K562 (cell line): ENCODE results near the gene CRYZL1. TPM values are rescaled to one million over a fixed set of nuclear protein-coding genes. Genes with fewer than 3 reads are reported as not detected.

Source experiments
- BRD9 ChIP-seq: fragments of 450-650 bp; IDR thresholded peaks from 2 replicates; pipeline ENCODE4 v1.6.1; 2018; ENCODE audit warnings: low read depth; ENCODE audit not compliant: partially characterized antibody
- ETV1 ChIP-seq: fragments of 450-650 bp; conservative IDR thresholded peaks from 2 replicates; pipeline ENCODE4 v1.6.1; 2016; ENCODE audit warnings: missing genetic modification characterization, control low read depth, low read depth, missing compliant biosample characterization
- FOXJ3 ChIP-seq: sonication (generic); formaldehyde crosslinking; IDR thresholded peaks from 2 replicates; pipeline ENCODE4 v1.4.0; 2020; ENCODE audit warnings: mild to moderate bottlenecking, missing genetic modification reagents
- GTF2A2 ChIP-seq: IDR thresholded peaks from 2 replicates; pipeline ENCODE4 v1.6.1; 2016; ENCODE audit warnings: mild to moderate bottlenecking, missing genetic modification characterization, missing compliant biosample characterization
- NFRKB ChIP-seq: fragments of 450-650 bp; IDR thresholded peaks from 2 replicates; pipeline ENCODE4 v1.6.1; 2016; ENCODE audit warnings: low read depth
- NR2C1 ChIP-seq, 2 experiments: fragments of 450-650 bp; IDR thresholded peaks; 2 replicates each; pipeline ENCODE4 v1.6.1; 2017; ENCODE audit warnings: mild to moderate bottlenecking in 2 of 2, antibody characterized with exemption in 1 of 2, inconsistent platforms in 1 of 2, missing compliant biosample characterization in 1 of 2, missing genetic modification characterization in 1 of 2
- POLR2B ChIP-seq: fragments of 450-650 bp; IDR thresholded peaks from 2 replicates; pipeline ENCODE4 v1.6.1; 2018; ENCODE audit warnings: low read depth; ENCODE audit not compliant: partially characterized antibody
- SMAD1 ChIP-seq: fragments of 150-350 bp; IDR thresholded peaks from 2 replicates; pipeline ENCODE4 v1.6.1; 2014; ENCODE audit warnings: low read length, low read depth; ENCODE audit not compliant: partially characterized antibody
- SMARCC2 ChIP-seq: fragments of 450-650 bp; IDR thresholded peaks from 2 replicates; pipeline ENCODE4 v1.6.1; 2017; ENCODE audit warnings: antibody characterized with exemption, moderate library complexity, mild to moderate bottlenecking, low read depth
- SUPT5H ChIP-seq: fragments of 450-650 bp; IDR thresholded peaks from 2 replicates; pipeline ENCODE4 v1.6.1; 2016
- XRCC3 ChIP-seq: fragments of 450-650 bp; IDR thresholded peaks from 2 replicates; pipeline ENCODE4 v1.6.1; 2017; ENCODE audit warnings: mild to moderate bottlenecking, moderate library complexity
- XRCC5 ChIP-seq: fragments of 200-400 bp; formaldehyde crosslinking; IDR thresholded peaks from 2 replicates; pipeline ENCODE4 v1.6.1; 2017; ENCODE audit warnings: low read depth, mild to moderate bottlenecking, low read length
- ZBTB2 ChIP-seq: fragments of 450-650 bp; IDR thresholded peaks from 2 replicates; pipeline ENCODE4 v1.6.1; 2016; ENCODE audit warnings: antibody characterized with exemption
- ZNF324 ChIP-seq: fragments of 250-450 bp; sonication (Bioruptor Pico); IDR thresholded peaks from 2 replicates; pipeline ENCODE4 v1.4.0; 2020; ENCODE audit warnings: mild to moderate bottlenecking
- ZNF354B ChIP-seq: fragments of 250-450 bp; sonication (Bioruptor Pico); IDR thresholded peaks from 2 replicates; pipeline ENCODE4 v1.4.0; 2020
- ZNF561 ChIP-seq: fragments of 450-650 bp; formaldehyde crosslinking; conservative IDR thresholded peaks from 2 replicates; pipeline ENCODE4 v1.4.0; 2020; ENCODE audit warnings: mild to moderate bottlenecking, moderate library complexity
- ZNF609 ChIP-seq: sonication (generic); formaldehyde crosslinking; IDR thresholded peaks from 2 replicates; pipeline ENCODE4 v1.8.1; 2023; ENCODE audit warnings: missing genetic modification reagents, mild to moderate bottlenecking, borderline replicate concordance
- polyA plus RNA-seq, 8 experiments: library from polyadenylated mRNA; depleted of rRNA in 4 of 8; stranded (reverse) in 5 of 8; unstranded in 3 of 8; fragments of >200 nt; fragmentation: Nextera tagmentation in 2 of 8; fragmentation: Illumina TruSeq in 1 of 8; extraction: Ambion mirVana in 2 of 8; extraction: Trizol in 1 of 8; gene quantifications; 2 replicates each; pipeline versions ENCODE4 v1.2.1 to v1.2.3, GENCODE V29; 2011 to 2014; ENCODE audit warnings: inconsistent platforms in 1 of 8, missing spikeins in 1 of 8
- total RNA-seq, 7 experiments: library from RNA; depleted of rRNA in 6 of 7; stranded (reverse); fragments of >200 nt in 6 of 7; fragmentation: Illumina TruSeq in 2 of 7; extraction: Trizol in 2 of 7; gene quantifications; 2 replicates each; pipeline versions ENCODE4 v1.2.1 to v1.2.3, GENCODE V29; 2011 to 2021; ENCODE audit warnings: low replicate concordance in 1 of 7
- TF ChIP-seq, protein P1 (sequence below): fragments of 250-450 bp; sonication (Bioruptor Pico); IDR thresholded peaks from 2 replicates; pipeline ENCODE4 v1.5.0; 2021
- TF ChIP-seq, protein P2 (sequence below): fragments of 450-650 bp; formaldehyde crosslinking; IDR thresholded peaks from 2 replicates; pipeline ENCODE4 v1.4.0; 2020; ENCODE audit warnings: mild to moderate bottlenecking, mixed read lengths

The CRYZL1 gene
- total and polyA plus RNA-seq, 9 of the 15 experiments (the other 6 are each of a cell fraction or from before 2014, with no cell fraction given): 19.9 to 98.2 (median 39.2) TPM

DNA sequence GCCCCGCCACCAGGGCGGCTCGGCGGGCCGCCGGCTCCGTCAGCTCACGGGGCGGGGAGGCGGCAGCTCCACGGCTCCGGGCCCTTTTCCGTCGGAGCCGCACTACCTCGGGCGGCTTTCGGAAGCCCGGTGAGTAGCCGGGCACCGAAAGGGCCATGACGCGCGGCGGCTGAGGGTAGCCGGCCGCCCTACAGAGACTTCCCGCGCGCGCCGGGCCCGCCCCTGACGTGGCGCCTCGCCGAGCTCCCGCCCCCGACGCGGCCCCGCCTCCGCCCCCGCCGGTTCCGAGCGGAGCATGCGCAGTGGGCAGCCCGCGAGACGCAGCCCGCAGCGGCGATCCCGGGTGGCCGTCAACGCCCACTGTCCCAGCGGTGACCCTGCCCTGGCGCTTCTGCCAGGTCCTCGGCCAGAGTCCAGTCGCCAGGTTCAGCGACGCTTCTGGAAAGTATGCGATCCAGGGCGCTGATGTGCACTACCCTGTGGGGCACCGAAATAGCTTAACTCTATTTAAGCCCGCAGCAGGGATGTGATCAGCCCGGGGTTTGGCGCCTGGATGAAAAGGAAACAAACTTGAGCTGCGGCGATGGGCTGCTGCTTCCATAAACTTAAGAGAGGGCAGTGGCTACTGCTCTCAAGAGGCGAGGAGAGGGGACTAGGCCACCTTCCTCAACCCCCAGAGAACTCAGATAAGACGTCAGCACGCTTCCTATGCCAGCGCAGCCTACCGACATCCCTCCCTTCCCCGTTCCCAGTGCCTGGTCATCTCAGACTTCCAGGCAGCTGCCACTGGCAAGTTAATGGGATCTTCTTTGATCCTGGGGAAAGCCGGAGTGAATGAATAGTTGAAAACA is 52.8 kb downstream of the CRYZL1 start, which contains the start of gene DONSON (continued):
- no peak for TF ChIP-seq GTF2A2 (tag)
- peak; percentile 87 for TF ChIP-seq POLR2B
- peak; percentile 72 for TF ChIP-seq ZBTB2
- 0 out of 2 replicates have a peak, but pooled peaks have one; percentile 32 for TF ChIP-seq SMARCC2
- no peak; the same call in 1 of the 2 replicates for TF ChIP-seq NFRKB
- TF ChIP-seq FOXJ3 (CRISPR knock-in tag): no peak
- TF ChIP-seq ZNF324 (CRISPR knock-in tag): 0 out of 2 replicates have a peak, but pooled peaks have one; percentile 11
- no peak for TF ChIP-seq NR2C1 (IDR thresholded peaks at IDR 0.05)
- TF ChIP-seq NR2C1 (tag; IDR thresholded peaks at IDR 0.05): no peak
- TF ChIP-seq, protein P1, sequence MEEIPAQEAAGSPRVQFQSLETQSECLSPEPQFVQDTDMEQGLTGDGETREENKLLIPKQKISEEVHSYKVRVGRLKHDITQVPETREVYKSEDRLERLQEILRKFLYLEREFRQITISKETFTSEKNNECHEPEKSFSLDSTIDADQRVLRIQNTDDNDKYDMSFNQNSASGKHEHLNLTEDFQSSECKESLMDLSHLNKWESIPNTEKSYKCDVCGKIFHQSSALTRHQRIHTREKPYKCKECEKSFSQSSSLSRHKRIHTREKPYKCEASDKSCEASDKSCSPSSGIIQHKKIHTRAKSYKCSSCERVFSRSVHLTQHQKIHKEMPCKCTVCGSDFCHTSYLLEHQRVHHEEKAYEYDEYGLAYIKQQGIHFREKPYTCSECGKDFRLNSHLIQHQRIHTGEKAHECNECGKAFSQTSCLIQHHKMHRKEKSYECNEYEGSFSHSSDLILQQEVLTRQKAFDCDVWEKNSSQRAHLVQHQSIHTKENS (CRISPR knock-in tag): peak; percentile 53; the same call in 1 of the 2 replicates
- TF ChIP-seq ETV1 (tag): no peak
- no peak for TF ChIP-seq XRCC5
- TF ChIP-seq XRCC3: no peak
- no peak for TF ChIP-seq ZNF561
- TF ChIP-seq, protein P2, sequence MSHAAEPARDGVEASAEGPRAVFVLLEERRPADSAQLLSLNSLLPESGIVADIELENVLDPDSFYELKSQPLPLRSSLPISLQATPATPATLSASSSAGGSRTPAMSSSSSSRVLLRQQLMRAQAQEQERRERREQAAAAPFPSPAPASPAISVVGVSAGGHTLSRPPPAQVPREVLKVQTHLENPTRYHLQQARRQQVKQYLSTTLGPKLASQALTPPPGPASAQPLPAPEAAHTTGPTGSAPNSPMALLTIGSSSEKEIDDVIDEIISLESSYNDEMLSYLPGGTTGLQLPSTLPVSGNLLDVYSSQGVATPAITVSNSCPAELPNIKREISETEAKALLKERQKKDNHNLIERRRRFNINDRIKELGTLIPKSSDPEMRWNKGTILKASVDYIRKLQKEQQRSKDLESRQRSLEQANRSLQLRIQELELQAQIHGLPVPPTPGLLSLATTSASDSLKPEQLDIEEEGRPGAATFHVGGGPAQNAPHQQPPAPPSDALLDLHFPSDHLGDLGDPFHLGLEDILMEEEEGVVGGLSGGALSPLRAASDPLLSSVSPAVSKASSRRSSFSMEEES (CRISPR knock-in tag): no peak
- no peak for TF ChIP-seq ZNF354B
- peak; percentile 60; the same call in 1 of the 2 replicates for TF ChIP-seq ZNF609
- peak; percentile 80 for TF ChIP-seq SUPT5H
- TF ChIP-seq SMAD1: no peak
- no peak for TF ChIP-seq BRD9
